ENCODE data around the gene MCC. TPM values are rescaled to one million over a fixed set of nuclear protein-coding genes. Genes with fewer than 3 reads are reported as not detected.

The MCC gene
- total RNA-seq, 2 donors from 2014 or later = 164 to 187 TPM

- H3K4me3 ChIP-seq (ENCODE audit: low read length) = peak overlapping the region; percentile 23
- peaks cover 59% of the 10 kb centered on the region for H3K9me3 ChIP-seq (ENCODE audit: control insufficient read depth, low read length)
- DNase-seq = no peak
- peaks cover 8% of the 10 kb centered on the region for H3K4me1 ChIP-seq (ENCODE audit: control insufficient read depth, insufficient read depth, low read length)
- Mint-ChIP-seq H3K36me3 (ENCODE audit: low read depth) (peaks cover 61% of the 10 kb centered on the region), H3K4me3 (no peak overlapping the region), H3K27ac (no peak overlapping the region), H3K27me3 (ENCODE audit: insufficient read depth) (no peaks in the 10 kb centered on the region), H3K9me3 (peaks cover 17% of the 10 kb centered on the region), H3K4me1 (peaks cover 28% of the 10 kb centered on the region)
- H3K27me3 ChIP-seq (ENCODE audit: control insufficient read depth, insufficient read depth, low read length, poor library complexity, severe bottlenecking) = no peaks in the 10 kb centered on the region
- WGBS, 2 experiments (ENCODE audit: insufficient coverage in 1 of 2, insufficient read length in 1 of 2) = 94 to 97% methylated on average over 3 of the region's 4 CpGs
- peaks cover 82% of the 10 kb centered on the region for H3K36me3 ChIP-seq (ENCODE audit: control insufficient read depth, insufficient read depth, low read length)
- no peak overlapping the region for H3K9ac ChIP-seq (ENCODE audit: extremely low read depth, low read length, poor library complexity, severe bottlenecking)
- no peak for TF ChIP-seq CTCF (conservative IDR thresholded peaks at IDR 0.05)
- no peak overlapping the region for H3K27ac ChIP-seq (ENCODE audit: low read depth, low read length)
Measured at GRCh38 chr5:113256671-113257452, 231.4 kb downstream of the MCC start.

DNA sequence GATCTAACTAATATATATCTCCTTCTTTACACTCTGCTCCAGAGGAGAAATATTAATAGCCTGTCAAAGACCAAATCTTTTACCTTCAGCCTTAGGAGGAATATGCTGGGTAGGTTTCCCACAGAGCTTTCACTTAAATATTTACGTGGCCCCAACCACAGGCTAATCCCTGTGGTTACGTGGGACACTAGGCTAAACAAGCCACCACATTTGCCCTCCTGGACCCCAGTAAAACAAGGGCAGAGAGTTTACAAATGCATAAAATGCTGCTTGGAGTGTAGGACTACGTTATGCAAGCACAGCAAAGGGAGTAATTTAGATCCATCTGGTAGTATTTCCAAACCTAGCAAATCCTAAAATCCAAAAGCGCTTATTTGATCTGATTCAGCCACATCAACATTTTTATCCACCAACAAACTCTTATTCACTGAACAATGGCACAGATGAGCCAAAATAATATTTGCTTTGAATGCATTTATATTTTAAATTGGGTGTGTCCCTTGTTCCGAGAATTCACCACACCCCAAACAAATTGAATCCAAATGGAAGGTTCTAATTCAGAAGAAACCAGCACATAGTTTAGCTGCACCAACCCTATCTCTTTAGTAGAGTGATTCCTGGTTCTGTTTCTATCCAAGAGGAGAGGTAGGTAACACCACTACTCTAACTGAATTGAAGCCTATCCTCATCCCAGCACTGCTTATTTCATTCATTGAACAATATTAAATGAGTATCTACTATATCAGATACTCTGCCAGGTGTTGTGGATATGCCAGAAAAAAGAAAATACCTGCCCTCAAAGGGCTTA lies 232.5 kb downstream of the MCC start:
- peaks cover 82% of the 10 kb centered on the region for H3K36me3 ChIP-seq (ENCODE audit: control insufficient read depth, insufficient read depth, low read length)
- DNase-seq = no peak
- peaks cover 69% of the 10 kb centered on the region for H3K36me3 Mint-ChIP-seq (ENCODE audit: low read depth)
- H3K4me3 ChIP-seq (ENCODE audit: low read length) = no peak overlapping the region
- peaks cover 17% of the 10 kb centered on the region for H3K9me3 Mint-ChIP-seq
- no peak overlapping the region for H3K27ac ChIP-seq (ENCODE audit: low read depth, low read length)
- H3K4me1 ChIP-seq (ENCODE audit: control insufficient read depth, insufficient read depth, low read length) = peaks cover 8% of the 10 kb centered on the region
- H3K27me3 Mint-ChIP-seq (ENCODE audit: insufficient read depth) = no peaks in the 10 kb centered on the region
- peaks cover 39% of the 10 kb centered on the region for H3K4me1 Mint-ChIP-seq
- no peaks in the 10 kb centered on the region for H3K27me3 ChIP-seq (ENCODE audit: control insufficient read depth, insufficient read depth, low read length, poor library complexity, severe bottlenecking)
- H3K4me3 Mint-ChIP-seq = no peak overlapping the region
- no peak overlapping the region for H3K9ac ChIP-seq (ENCODE audit: extremely low read depth, low read length, poor library complexity, severe bottlenecking)
- H3K27ac Mint-ChIP-seq = no peak overlapping the region
- WGBS, 2 experiments (ENCODE audit: insufficient coverage in 1 of 2, insufficient read length in 1 of 2) = 89 to 93% methylated on average over 3 to 5 of the region's 5 CpGs
- H3K9me3 ChIP-seq (ENCODE audit: control insufficient read depth, low read length) = peaks cover 59% of the 10 kb centered on the region
- no peak for TF ChIP-seq CTCF (conservative IDR thresholded peaks at IDR 0.05)

DNA sequence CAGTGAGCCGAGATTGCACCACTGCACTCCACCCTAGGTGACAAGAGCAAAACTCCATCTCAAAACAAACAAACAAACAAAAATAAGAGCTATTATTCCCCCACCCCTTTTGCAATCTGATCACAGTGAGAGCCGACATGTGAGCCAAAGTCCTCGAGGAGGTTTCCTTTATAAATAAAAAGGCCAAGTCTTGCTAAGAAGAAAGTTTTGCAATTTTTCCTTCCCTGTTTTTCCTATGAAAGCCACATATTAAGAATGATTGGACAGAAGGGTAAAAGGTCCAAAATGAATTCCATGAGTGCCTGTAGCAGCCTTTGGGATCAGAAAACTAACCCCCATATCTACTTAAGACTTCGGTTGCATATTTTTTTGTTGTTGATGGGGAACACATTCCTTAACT lies 233.1 kb downstream of the MCC start:
- peaks cover 65% of the 10 kb centered on the region for H3K36me3 Mint-ChIP-seq (ENCODE audit: low read depth)
- no peak overlapping the region for H3K27ac Mint-ChIP-seq
- TF ChIP-seq CTCF (conservative IDR thresholded peaks at IDR 0.05) = no peak
- no peak overlapping the region for H3K4me3 Mint-ChIP-seq
- Histone ChIP-seq H3K27me3 (ENCODE audit: control insufficient read depth, insufficient read depth, low read length, poor library complexity, severe bottlenecking) (no peaks in the 10 kb centered on the region), H3K9me3 (ENCODE audit: control insufficient read depth, low read length) (peaks cover 52% of the 10 kb centered on the region), H3K4me3 (ENCODE audit: low read length) (no peak overlapping the region), H3K9ac (ENCODE audit: extremely low read depth, low read length, poor library complexity, severe bottlenecking) (no peak overlapping the region), H3K27ac (ENCODE audit: low read depth, low read length) (no peak overlapping the region), H3K4me1 (ENCODE audit: control insufficient read depth, insufficient read depth, low read length) (peaks cover 9% of the 10 kb centered on the region), H3K36me3 (ENCODE audit: control insufficient read depth, insufficient read depth, low read length) (peaks cover 76% of the 10 kb centered on the region)
- H3K27me3 Mint-ChIP-seq (ENCODE audit: insufficient read depth) = no peaks in the 10 kb centered on the region
- DNase-seq = no peak
- 94 to 100% methylated on average over 1 to 4 of the region's 4 CpGs for WGBS, 2 experiments (ENCODE audit: insufficient coverage in 1 of 2, insufficient read length in 1 of 2)
- H3K4me1 Mint-ChIP-seq = peaks cover 44% of the 10 kb centered on the region
- H3K9me3 Mint-ChIP-seq = peaks cover 17% of the 10 kb centered on the region
